Thyroid gland (tissue), 4 donors: Measurements from ENCODE around the gene ZNF469.

Experiments
- CTCF ChIP-seq, 6 experiments: fragments of 200-600 bp in 3 of 6; fragments of 450-650 bp in 3 of 6; sonication (generic) in 3 of 6; IDR thresholded peaks; one replicate each; pipeline ENCODE4 v1.5.1; 2016 to 2019; ENCODE audit warnings: antibody characterized with exemption in 6 of 6, mild to moderate bottlenecking in 2 of 6, inconsistent platforms in 1 of 6, moderate library complexity in 1 of 6
- POLR2A ChIP-seq, 2 donors: fragments of 450-650 bp; IDR thresholded peaks; one replicate each; pipeline ENCODE4 v1.6.1; 2017; ENCODE audit warnings: antibody characterized with exemption in 2 of 2, mild to moderate bottlenecking in 2 of 2, moderate library complexity in 1 of 2

GRCh38 chr16:88421871-88422433 is 39.2 kb downstream of the ZNF469 start:
- TF ChIP-seq CTCF (IDR thresholded peaks at IDR 0.05) (no peak), POLR2A (IDR thresholded peaks at IDR 0.05) (no peak)
